Non-pigmented ciliary epithelial cell (primary cell): ENCODE data around the gene ATRAID.
"Not testable (repeated sequence)": the region's sequence is repeated elsewhere in the genome, so short reads cannot be mapped to it uniquely, and the experiment has no call there.

ENCODE experiments used
- DNase-seq: peaks from one replicate; pipeline ENCODE4 v3.0.0-alpha.2; 2010; ENCODE audit warnings: low read depth

Gene ATRAID, protein sequence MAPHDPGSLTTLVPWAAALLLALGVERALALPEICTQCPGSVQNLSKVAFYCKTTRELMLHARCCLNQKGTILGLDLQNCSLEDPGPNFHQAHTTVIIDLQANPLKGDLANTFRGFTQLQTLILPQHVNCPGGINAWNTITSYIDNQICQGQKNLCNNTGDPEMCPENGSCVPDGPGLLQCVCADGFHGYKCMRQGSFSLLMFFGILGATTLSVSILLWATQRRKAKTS

DNA sequence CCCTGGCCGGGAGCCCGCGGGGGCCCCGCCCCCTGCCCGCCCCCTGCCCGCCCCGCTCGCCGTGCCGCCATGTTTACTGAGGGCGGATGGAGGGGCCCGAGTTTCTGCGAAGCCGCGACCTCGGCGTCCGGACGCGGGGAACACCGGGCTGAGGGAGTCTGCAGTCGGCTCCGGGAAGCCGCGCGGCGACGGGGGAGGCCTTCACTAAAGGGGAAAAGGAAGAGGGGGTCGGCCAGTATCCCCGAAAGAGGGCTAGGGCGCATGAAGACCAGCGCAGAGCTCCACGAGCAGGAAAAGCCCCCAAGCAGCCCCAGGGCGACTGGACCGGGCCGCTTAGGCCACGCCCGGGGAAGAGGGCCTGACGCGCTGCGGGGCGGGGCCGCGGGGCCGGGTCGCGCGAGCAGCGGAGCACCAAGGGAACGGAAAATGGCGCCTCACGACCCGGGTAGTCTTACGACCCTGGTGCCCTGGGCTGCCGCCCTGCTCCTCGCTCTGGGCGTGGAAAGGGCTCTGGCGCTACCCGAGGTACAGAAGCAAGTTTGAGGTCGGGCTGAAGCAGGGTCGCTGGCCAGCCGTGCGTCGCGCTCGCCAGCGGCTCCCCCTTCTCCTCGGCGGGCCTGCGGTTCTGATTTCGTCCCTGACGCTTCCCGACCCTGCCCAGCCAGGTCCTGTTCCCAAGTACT is at the start of gene ATRAID, which contains the start of gene SLC5A6:
TSS of gene ATRAID (plus strand) at position 99 of the 683 bp plus-strand sequence. CDS start at position 427, 328 bp downstream.
TSS of gene SLC5A6 (minus strand) at position 326 of the 683 bp plus-strand sequence. CDS start 4,618 bp downstream, outside the sequence.
- DNase-seq: no peak

DNA sequence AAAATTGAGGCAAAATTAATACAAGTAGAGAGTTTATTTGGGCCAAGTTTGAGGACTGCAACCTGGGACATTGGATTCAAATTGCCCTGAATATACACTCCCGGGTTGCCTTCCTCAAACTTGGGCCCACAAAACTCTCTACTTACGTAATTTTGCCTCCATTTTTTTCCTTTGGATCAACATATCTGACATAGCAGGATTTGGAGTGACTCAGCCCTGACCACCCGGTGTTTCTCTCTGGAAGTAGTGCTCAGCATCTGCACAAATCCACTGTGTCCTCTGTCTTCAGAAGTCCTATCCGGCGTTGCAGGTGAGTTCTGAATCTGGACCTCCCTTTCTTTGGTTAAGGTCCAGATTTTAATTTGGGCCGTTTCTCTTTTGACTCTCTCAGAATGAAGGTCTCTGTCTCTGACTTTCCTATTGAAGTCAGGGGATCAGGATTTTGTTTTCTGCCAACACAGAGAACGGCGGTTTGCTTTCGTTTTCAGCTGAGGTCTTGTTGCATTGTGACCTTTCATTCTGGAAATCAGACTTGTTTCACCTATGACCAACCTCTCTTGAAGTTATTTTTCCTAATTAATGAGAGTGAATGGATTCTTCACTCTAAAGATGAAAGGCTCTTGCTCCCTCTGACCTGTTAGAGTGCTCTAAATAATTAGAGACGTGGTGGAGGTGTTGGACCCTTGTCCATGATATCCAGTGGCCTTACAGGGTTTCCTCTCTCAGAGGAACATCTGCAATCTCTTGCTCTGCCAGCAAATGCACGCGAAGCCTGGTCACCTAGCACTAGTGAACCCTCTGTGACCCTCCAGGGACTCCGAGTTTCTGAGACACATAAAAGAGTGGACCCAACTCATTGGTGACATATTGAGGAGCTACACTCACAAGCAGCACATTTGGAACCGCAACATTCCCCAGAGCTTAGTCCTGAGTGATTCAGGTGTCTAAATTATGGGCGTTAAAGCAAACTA is 49.4 kb upstream of the ATRAID start:
- DNase-seq: no peak

DNA sequence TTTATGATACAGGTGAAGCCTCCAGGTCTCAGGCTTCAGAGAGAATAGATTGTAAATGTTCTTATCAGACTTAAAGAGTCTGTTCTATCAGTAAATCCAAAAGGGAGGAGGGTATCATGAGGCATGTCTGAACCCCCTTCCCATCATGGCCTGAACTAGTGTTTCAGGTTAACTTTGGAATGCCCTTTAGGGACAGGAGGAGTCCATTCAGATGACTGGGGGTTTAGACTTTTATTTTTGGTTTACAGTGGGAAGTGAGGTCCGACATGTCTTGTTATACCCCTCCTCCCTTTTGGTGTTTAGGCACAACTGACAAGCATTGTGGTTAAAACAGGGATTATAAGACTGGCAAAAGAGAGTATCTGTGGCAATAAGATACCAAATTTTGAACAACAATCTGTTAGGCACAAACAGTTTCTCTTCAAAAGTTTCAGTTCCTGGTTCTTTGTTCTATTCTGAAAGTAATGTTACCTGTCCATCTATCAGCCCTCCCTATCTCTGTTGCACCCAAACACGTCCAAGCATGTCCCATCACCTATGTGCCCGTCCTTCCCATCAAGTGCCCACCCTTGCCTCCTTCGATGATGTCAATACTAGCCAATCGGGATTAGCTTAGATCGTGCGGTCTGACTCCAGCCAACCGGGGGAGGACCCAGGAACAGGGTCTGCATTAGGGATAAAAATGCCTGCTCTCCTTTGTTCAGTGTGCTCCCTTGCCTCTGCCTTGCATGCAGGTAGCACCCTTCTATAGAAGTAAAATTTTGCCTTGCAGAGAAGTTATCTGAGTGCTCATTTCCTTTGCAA is 46.7 kb upstream of the ATRAID start:
- DNase-seq: no peak

DNA sequence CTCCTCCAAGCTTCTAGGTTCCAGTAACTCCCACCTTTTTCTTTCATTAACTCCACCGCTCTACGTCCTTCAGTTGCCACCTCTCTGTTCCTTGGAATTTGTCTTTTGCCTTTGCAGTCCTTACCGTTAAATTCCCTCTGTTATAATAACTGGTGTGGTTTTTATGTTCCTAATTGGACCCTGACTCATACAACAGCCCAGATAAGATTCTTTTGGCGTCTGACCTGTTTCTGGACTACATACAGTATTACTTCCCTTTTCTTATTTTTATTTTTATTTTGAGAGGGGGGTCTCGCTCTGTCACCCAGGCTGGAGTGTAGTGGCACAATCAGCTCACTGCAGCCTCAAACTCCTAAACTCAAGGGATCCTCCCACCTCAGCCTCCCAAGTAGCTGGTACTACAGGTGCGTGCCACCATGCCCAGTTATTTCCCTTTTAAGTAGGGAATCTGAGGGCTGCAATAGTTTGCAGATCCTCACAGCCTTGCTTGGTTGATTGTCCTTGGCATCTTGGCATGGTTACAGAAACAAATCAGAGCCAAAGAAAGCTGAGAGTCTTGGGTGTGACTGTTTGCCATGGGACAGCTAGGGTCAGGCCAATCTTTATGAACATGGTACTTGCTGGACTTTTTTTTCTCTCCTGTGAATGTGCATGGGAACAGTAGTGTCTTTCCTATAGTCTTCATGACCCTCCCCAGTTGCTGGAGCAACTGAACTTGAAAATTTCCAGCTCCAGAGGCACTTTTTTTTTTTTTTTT is 41.1 kb upstream of the ATRAID start:
- DNase-seq: no peak

DNA sequence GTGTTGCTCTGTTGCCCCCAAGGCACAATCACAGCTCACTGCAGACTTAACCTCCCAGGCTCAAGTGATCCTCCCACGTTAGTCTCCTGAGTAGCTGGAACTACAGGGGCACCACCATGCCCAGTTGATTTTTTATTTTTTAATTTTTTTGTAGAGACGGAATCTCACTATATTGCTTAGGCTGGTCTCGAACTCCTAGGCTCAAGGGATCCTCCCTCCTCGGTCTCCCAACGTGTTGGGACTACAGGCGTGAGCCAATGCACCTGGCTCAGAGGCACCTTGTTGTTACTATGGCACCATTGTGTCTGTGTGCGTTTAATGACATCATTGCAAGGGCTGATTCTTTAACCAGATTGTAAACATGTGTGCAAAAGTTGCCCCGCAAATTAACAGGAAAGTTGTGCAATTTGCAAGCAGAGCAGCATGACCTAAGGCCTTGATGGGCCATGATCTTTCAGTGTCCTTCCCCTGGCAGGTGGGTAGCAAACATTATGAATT is 40.4 kb upstream of the ATRAID start:
- no peak for DNase-seq

DNA sequence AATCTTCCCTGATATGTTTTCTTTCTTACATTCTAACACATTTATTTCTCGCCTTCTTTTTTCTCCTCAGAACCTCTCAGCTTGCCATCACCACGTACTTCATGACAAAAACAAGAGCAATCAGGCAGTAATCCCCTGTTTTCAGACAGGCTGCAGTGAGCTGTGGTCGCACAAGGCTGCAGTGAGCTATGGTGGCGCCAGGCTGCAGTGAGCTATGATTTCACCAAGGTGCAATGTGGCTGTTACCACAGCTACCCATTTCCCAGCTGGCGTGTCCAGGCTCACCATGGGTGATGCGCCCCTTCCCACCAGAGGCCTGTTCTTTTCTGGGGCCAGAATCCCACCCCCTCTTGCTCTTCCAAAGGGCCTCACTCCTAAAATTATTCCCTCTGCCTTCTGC is 37.2 kb upstream of the ATRAID start:
- DNase-seq: no peak

DNA sequence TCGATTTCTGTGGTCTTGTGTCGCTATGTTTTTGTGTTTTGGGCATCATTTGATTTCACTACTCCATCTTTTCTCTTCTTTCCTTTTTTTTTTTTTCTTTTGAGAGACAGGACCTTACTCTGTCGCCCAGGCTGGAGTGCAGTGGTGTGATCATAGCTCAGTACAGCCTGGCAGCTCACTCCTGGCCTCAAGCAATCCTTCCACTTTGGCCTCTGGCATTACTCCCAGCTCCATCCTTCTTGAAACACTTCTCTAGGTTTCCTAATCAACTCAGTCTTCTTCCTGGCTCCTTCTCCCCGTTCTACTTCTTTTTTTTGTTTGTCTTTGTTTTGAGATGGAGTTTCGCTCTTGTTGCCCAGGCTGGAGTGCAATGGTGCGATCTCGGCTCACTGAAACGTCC is 36.5 kb upstream of the ATRAID start:
- DNase-seq: no peak

DNA sequence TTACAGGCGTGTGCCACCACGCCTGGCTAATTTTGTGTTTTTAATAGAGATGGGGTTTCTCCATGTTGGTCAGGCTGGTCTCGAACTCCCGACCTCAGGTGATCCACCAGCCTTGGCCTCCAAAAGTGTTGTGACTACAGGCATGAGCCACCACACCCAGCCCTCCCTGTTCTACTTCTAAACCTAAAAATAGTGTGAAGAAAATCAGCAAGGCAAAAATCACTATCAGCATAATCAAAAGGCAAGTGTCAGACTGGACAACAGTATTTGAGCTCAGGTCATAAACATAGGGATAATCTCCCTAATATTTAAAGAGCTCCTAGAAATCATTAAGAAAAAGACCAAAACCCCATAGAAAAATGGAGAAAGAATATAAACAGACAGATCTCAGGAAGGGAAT is 36.1 kb upstream of the ATRAID start:
- DNase-seq: not testable (repeated sequence)

DNA sequence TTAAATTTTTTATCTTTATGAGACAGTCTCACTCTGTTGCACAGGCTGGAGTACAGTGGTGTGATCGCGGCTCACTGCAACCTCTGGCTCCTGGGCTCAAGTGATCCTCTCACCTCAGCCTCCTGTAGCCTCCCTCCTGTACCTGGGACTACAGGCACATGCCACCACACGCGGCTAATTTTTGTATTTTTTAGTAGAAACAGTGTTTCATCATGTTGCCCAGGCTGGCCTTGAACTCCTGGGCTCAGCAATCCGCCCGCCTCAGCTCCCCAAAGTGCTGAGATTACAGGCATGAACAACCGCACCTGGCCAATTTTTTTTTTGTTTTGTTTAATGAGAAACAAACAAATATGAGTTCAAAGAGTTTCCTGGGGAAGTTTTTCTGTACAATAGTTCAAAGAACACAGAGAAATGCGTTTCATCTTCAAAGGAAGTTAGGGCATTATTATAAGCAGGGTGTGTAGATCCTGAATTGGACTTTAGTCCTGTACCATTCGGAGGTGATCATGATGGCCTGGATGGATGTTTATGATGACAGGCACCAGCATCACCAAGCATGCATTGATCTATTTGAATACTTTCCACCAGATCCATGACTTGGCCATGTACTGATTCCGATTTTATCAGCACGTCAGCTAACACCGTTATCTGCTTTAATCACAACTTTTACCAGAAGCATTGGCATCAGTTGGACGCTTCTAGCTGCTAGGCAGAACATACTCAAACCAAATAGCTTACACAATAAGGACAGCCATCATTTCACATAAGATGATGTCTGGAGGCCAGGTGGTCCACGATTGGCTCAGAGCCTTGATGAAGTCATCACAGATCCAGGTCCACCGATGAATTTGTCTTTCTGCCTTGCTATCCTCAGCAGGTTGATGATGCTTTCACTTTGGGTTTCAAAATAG is 34.1 kb upstream of the ATRAID start:
- no peak for DNase-seq

DNA sequence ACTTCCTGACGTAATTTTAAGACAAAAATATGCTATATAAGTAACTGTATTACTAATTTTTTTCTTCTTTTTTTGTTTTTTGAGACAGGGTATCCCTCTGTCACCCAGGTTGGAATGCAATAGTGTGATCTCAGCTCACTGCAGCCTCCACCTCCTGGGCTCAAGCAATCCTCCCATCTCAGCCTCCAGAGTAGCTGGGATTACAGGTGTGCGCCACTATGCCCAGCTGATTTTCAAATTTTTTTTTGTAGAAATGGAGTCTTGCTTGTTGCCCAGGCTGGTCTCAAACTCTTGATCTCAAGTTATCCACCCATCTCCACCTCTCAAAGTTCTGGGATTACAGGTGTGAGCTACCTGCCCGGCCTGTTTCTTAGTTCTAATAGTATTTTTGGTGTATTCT is 33.4 kb upstream of the ATRAID start:
- DNase-seq: no peak

DNA sequence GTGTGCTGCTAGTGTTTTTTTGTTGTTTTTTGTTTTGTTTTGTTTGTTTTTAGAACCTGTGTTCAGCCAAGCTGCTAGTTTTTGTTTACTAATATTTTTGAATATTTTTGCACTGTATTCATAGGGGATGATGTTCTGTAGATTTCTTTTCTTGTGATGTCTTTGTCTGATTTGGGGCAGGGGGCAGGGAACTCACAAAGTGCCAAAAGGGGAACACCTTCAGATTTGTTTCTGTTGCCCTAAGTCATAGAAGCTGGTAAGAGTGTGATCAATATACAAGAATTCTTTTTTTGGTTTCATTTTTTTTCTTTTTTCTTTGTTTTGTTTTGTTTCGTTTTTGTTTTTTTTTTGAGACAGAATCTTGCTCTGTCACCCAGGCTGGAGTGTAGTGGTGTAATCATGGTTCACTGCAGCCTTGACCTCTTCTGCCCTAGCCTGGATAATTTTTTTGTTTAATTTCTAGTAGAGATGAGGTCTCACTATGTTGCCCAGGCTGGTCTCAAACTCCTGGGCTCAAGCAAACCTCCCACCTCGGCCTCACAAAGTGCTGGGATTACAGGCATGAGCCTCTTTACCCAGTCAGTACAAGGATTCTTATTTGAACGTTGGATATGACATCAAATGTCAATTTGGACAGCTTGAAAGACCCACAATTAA is 32.4 kb upstream of the ATRAID start:
- DNase-seq: no peak

DNA sequence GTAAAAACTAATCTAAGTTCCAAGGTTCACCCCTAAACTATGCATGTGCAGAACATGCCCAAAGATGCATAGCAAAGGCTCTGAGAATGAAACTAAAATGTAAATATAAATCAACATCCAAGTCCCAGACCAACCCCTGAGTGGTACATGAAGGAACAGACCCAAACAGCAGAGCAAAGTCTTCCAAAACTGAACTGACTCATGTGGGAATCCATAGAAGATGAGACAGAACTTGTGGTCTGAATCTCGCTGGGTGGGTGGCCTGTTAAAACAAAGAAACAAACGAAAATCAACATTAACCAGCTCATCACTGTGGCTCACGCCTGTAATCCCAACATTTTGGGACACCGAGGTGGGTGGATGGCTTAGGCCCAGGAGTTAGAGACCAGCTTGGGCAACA is 29.5 kb upstream of the ATRAID start:
- DNase-seq: no peak

DNA sequence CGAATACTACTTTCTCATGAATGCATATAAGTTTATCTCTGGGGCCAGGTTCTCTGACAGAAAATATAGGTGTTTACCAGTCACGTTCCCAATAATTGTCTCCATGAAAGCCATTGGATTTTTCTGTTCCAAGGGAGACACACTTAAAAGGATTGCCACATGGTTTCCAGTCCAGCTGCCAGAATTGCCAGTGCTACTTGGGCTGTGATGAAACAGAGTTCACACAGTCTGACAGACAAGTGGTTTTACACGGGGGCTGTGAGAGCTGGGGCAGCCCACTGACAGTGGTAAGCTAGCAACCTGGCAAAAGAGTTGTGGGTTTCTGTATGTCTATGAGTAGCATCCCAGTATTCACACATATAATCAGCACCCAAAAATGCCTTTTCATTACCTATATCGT is 27.7 kb upstream of the ATRAID start:
- no peak for DNase-seq

DNA sequence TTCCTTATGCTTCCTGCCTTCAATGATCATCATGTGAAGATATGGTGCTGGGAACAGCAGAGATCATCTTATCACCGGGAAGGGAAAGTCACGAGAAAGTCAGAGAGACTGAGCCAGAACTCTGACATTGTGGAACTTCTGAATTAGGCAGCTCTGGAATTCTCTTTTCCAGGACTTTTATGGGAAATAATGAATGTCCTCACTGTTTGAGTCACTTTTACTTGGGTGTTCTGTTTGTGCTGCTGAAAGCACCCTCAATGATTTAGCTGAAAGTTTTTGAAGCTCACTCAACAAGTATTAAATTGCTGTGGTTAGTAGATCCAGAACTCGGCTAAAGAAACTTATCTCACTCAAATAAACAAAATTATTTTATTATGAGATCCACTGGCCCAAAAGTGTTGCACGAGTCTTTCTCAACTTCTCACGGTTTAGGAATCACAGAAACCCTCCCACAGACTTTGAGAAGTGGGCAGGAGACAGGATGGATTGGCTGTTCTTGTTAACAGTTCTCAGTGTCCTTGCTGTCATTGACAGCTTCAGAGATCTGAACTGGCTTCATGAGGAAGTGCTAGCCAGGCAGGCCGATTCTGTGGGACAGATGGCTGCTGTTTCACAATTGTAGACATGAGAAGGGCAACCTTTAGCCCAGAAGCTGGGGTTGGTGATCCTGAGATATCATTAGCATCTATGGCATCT is 26.4 kb upstream of the ATRAID start:
- no peak for DNase-seq

DNA sequence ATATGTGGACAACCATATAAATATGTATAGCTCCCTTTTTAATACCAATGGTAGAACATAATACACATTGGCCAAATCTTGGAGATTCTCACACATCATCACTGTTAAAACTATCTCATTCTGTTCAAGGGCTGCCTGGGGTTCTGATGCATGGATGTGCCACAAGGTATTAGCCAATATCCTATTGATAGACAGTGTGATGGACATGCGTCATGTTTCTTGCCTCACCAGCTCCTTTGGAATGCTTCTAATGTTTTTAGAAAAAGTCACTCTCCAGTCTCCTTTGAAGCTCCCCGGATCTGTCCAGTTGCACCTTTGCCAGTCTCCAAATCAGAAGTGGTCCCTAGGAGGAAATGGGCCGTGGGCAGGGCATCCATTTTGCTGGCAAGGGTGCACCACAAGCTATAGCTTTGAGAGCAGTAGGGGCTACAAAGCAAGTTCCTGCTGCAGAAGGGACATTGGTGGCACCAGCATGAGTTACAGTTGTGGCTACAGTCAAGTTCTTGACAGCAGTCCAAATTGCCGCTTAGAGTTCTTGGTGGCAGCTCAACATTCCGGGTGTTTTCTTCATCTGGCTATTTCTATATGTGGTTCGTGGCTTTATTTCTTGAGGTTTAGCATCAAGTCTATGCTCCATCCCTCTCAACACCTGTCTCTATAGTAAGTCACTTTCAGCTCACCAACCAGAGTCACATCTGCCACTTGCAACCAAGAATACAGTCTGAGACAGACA is 25.1 kb upstream of the ATRAID start:
- DNase-seq: no peak

DNA sequence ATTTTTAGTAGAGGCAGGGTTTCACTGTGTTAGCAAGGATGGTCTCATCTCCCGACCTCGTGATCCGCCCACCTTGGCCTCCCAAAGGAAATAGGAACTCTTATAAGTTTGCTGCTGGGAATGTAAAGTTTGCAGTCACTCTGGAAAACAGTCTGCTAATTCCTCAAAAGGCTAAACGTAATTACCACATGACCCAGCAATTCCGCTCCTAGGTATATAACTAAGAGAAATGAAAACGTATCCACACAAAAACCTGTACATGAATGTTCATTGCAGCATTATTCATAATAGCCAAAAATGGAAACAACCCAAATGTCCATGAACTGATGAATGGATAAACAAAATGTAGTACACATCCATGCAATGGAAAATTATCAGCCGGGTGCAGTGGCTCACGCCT is 21.9 kb upstream of the ATRAID start:
- no peak for DNase-seq

DNA sequence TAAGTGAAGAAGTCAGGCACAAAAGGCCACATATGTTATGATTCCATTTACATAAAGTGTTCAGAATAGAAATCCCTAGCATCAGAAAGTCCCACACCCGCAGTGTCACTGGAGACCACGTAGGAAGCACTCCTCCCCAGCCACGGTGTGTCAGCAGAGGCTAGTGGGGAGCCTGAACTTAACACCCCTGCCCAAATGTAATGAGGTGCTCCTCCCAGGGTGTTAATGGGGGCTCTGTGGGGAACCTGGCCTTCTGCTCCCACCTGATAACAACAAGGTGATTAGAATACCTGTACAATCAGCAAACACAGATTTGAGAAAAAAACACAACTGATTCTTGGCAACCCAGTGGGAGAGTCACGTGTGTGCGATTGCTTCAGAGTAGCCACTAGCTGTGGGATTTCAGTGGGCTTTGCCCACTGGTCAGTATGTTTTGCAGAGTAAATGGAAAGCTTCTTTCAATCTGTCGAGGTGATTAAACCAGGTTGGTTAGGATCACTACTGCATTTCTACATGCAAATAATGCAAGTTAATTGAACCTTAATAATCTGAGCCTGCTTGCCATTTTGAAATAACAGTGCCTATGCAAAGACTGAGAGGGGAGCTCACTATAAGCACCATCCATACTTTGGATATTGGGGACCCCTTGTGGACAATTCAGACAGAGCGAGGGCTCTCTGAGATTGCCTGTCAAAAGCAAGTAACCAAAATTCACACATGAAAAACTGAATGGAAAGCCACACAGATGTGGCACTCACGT is 20.6 kb upstream of the ATRAID start:
- no peak for DNase-seq
